GM11168 (cell line): ENCODE measurements around the gene MT1F.
"Not testable (repeated sequence)": the region's sequence is repeated elsewhere in the genome, so short reads cannot be mapped to it uniquely, and the experiment has no call there.

Source experiments
- in situ Hi-C: fragments of 300-500 bp; cut with MboI; formaldehyde crosslinking; loops from one replicate; pipeline ENCODE4 v1.12.0; 2022; ENCODE audit warnings: low sequenced_read_pairs; ENCODE audit not compliant: unreplicated experiment

MT1F gene

GRCh38 chr16:56641166-56641565 lies 16.6 kb upstream of the MT1F start:
- in situ Hi-C loops: no loop called here

- in situ Hi-C loops: no loop called here
Observed at GRCh38 chr16:56643080-56643778, 14.5 kb upstream of the MT1F start.

- in situ Hi-C loops: no loop called here
Observed at GRCh38 chr16:56643833-56644232, 13.9 kb upstream of the MT1F start.

GRCh38 chr16:56645311-56645710 lies 12.4 kb upstream of the MT1F start:
- in situ Hi-C loops: no loop called here

GRCh38 chr16:56645838-56646237 lies 11.9 kb upstream of the MT1F start:
- in situ Hi-C loops: no loop called here

- in situ Hi-C loops: no loop called here
Observed at GRCh38 chr16:56647641-56648431, 9.9 kb upstream of the MT1F start.

GRCh38 chr16:56649271-56649670 lies 8.5 kb upstream of the MT1F start:
- in situ Hi-C loops: no loop called here

- in situ Hi-C loops: no loop called here
Observed at GRCh38 chr16:56649820-56650219, 7.9 kb upstream of the MT1F start.

GRCh38 chr16:56651586-56651985 lies 6.2 kb upstream of the MT1F start, which contains the start of gene MT1B:
TSS of gene MT1B (plus strand) at chr16:56651886. CDS start at chr16:56651954, 68 bp downstream.
- in situ Hi-C loops: no loop called here

- in situ Hi-C loops: no loop called here
Observed at GRCh38 chr16:56652600-56652999, 5.2 kb upstream of the MT1F start.

GRCh38 chr16:56653218-56653617 lies 4.5 kb upstream of the MT1F start:
- in situ Hi-C loops: no loop called here

GRCh38 chr16:56658327-56658875 lies 642 bp downstream of the MT1F start:
- in situ Hi-C loops: no loop called here

- in situ Hi-C loops: no loop called here
Observed at GRCh38 chr16:56662357-56663354, 4.9 kb downstream of the MT1F start.

GRCh38 chr16:56664506-56664905 lies 6.7 kb downstream of the MT1F start:
- in situ Hi-C loops: no loop called here

- in situ Hi-C loops: not testable (repeated sequence)
Observed at GRCh38 chr16:56665286-56666261, 7.8 kb downstream of the MT1F start.

- in situ Hi-C loops: no loop called here
Observed at GRCh38 chr16:56667581-56668571, 10.1 kb downstream of the MT1F start, which contains the start of gene MT1G. TSS of gene MT1G (minus strand) at chr16:56668065. CDS start at chr16:56667993, 72 bp downstream.

GRCh38 chr16:56669005-56669839 lies 11.5 kb downstream of the MT1F start, which contains the start of gene MT1H:
TSS of gene MT1H (plus strand) at chr16:56669814. CDS start at chr16:56669885, 71 bp downstream.
- in situ Hi-C loops: no loop called here
